ENCODE measurements around the gene SLC39A13.

The SLC39A13 gene

GRCh38 chr11:47396049-47396320 lies 12.4 kb upstream of the SLC39A13 start:
- TF ChIP-seq POLR2AphosphoS5 (IDR thresholded peaks at IDR 0.05; ENCODE audit: low read depth) = no peak
- TF ChIP-seq, protein P1, sequence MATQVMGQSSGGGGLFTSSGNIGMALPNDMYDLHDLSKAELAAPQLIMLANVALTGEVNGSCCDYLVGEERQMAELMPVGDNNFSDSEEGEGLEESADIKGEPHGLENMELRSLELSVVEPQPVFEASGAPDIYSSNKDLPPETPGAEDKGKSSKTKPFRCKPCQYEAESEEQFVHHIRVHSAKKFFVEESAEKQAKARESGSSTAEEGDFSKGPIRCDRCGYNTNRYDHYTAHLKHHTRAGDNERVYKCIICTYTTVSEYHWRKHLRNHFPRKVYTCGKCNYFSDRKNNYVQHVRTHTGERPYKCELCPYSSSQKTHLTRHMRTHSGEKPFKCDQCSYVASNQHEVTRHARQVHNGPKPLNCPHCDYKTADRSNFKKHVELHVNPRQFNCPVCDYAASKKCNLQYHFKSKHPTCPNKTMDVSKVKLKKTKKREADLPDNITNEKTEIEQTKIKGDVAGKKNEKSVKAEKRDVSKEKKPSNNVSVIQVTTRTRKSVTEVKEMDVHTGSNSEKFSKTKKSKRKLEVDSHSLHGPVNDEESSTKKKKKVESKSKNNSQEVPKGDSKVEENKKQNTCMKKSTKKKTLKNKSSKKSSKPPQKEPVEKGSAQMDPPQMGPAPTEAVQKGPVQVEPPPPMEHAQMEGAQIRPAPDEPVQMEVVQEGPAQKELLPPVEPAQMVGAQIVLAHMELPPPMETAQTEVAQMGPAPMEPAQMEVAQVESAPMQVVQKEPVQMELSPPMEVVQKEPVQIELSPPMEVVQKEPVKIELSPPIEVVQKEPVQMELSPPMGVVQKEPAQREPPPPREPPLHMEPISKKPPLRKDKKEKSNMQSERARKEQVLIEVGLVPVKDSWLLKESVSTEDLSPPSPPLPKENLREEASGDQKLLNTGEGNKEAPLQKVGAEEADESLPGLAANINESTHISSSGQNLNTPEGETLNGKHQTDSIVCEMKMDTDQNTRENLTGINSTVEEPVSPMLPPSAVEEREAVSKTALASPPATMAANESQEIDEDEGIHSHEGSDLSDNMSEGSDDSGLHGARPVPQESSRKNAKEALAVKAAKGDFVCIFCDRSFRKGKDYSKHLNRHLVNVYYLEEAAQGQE (IDR thresholded peaks at IDR 0.05; ENCODE audit: insufficient replicate concordance, low read depth) = no peak
- no peak for TF ChIP-seq SPI1 (IDR thresholded peaks at IDR 0.05; ENCODE audit: borderline replicate concordance, low read depth)
- TF ChIP-seq, protein P2, sequence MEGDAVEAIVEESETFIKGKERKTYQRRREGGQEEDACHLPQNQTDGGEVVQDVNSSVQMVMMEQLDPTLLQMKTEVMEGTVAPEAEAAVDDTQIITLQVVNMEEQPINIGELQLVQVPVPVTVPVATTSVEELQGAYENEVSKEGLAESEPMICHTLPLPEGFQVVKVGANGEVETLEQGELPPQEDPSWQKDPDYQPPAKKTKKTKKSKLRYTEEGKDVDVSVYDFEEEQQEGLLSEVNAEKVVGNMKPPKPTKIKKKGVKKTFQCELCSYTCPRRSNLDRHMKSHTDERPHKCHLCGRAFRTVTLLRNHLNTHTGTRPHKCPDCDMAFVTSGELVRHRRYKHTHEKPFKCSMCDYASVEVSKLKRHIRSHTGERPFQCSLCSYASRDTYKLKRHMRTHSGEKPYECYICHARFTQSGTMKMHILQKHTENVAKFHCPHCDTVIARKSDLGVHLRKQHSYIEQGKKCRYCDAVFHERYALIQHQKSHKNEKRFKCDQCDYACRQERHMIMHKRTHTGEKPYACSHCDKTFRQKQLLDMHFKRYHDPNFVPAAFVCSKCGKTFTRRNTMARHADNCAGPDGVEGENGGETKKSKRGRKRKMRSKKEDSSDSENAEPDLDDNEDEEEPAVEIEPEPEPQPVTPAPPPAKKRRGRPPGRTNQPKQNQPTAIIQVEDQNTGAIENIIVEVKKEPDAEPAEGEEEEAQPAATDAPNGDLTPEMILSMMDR (IDR thresholded peaks at IDR 0.05; ENCODE audit: insufficient read depth, low read length) = no peak
- no peak for TF ChIP-seq GABPA (IDR thresholded peaks at IDR 0.05; ENCODE audit: low read depth)
- Histone ChIP-seq H3K27ac (replicated peaks) (peak overlapping the region; percentile 100), H3K27me3 (ENCODE audit: insufficient read depth, poor library complexity, severe bottlenecking) (no peaks in the 10 kb centered on the region), H3K4me3 (replicated peaks; ENCODE audit: insufficient read depth, low read length) (no peak overlapping the region)
- no peak for DNase-seq (ENCODE audit: low read depth in 1 of 2, low spot score in 1 of 2)

- TF ChIP-seq, protein P1 (IDR thresholded peaks at IDR 0.05; ENCODE audit: insufficient replicate concordance, low read depth) = no peak
- TF ChIP-seq POLR2AphosphoS5 (IDR thresholded peaks at IDR 0.05; ENCODE audit: low read depth) = no peak
- no peak for TF ChIP-seq SPI1 (IDR thresholded peaks at IDR 0.05; ENCODE audit: borderline replicate concordance, low read depth)
- TF ChIP-seq, protein P2 (IDR thresholded peaks at IDR 0.05; ENCODE audit: insufficient read depth, low read length) = no peak
- no peak for TF ChIP-seq GABPA (IDR thresholded peaks at IDR 0.05; ENCODE audit: low read depth)
- peak overlapping the region; percentile 9 for H3K27ac ChIP-seq (replicated peaks)
These were observed 10.4 kb upstream of the SLC39A13 start for GRCh38 chr11:47398011-47398410.

DNA sequence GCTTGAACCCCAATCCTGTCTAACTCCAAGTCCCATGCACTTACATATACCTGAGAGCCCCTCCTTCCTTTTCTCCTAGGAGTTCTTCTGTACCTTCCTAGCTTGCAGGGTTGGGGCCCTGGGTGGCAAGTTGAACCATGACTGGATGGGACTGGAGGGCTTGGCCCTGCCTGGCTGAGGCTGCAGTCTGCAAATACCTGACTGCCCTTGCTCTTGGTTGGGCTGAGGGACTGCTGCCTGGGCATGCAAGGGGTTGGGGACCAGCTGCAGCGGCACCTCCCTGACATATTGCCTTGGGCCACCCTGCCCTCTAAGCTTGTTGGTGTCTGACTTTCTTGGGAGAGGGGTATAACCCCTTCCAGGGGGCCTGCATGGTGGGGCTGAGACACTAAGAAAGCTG lies 9.8 kb upstream of the SLC39A13 start:
- Histone ChIP-seq H3K27ac (replicated peaks) (peak overlapping the region; percentile 3; the same call in 1 of the 2 replicates), H3K4me3 (replicated peaks; ENCODE audit: insufficient read depth, low read length) (no peak overlapping the region), H3K27me3 (ENCODE audit: insufficient read depth, poor library complexity, severe bottlenecking) (no peaks in the 10 kb centered on the region)
- TF ChIP-seq, protein P2 (IDR thresholded peaks at IDR 0.05; ENCODE audit: insufficient read depth, low read length) = no peak
- TF ChIP-seq, protein P1 (IDR thresholded peaks at IDR 0.05; ENCODE audit: insufficient replicate concordance, low read depth) = no peak
- TF ChIP-seq GABPA (IDR thresholded peaks at IDR 0.05; ENCODE audit: low read depth) (no peak), SPI1 (IDR thresholded peaks at IDR 0.05; ENCODE audit: borderline replicate concordance, low read depth) (no peak), POLR2AphosphoS5 (IDR thresholded peaks at IDR 0.05; ENCODE audit: low read depth) (no peak)
- no peak for DNase-seq (ENCODE audit: low read depth in 1 of 2, low spot score in 1 of 2)

More at GRCh38 chr11:47398011-47398410, 10.4 kb upstream of the SLC39A13 start:
- Histone ChIP-seq H3K27me3 (ENCODE audit: insufficient read depth, poor library complexity, severe bottlenecking) (no peaks in the 10 kb centered on the region), H3K4me3 (replicated peaks; ENCODE audit: insufficient read depth, low read length) (no peak overlapping the region)
- no peak for DNase-seq (ENCODE audit: low read depth in 1 of 2, low spot score in 1 of 2)

Data from HL-60 (cell line).